ENCODE data around the gene GJA9.

GRCh38 chr1:38898653-38899230 lies 17.4 kb upstream of the GJA9 start:
- TF ChIP-seq CTCF (IDR thresholded peaks at IDR 0.05) (no peak), POLR2AphosphoS5 (IDR thresholded peaks at IDR 0.05) (no peak)

Measured in transverse colon (tissue), 4 donors.